Tongue (tissue), 2 donors: ENCODE results near the gene VCP. TPM values are rescaled to one million over a fixed set of nuclear protein-coding genes. Genes with fewer than 3 reads are reported as not detected.

Experiments
- DNase-seq: peaks from one replicate; pipeline ENCODE4 v3.0.0-alpha.2; 2015
- total RNA-seq: library from RNA; depleted of rRNA; stranded (reverse); fragments of >200 nt; gene quantifications from one replicate; pipeline ENCODE4 v1.2.3, GENCODE V29; 2014

VCP gene
- total RNA-seq, 1 donor from 2014 or later, result 201 TPM

GRCh38 chr9:35103660-35104191 lies 31.3 kb upstream of the VCP start:
- DNase-seq, result no peak

DNA sequence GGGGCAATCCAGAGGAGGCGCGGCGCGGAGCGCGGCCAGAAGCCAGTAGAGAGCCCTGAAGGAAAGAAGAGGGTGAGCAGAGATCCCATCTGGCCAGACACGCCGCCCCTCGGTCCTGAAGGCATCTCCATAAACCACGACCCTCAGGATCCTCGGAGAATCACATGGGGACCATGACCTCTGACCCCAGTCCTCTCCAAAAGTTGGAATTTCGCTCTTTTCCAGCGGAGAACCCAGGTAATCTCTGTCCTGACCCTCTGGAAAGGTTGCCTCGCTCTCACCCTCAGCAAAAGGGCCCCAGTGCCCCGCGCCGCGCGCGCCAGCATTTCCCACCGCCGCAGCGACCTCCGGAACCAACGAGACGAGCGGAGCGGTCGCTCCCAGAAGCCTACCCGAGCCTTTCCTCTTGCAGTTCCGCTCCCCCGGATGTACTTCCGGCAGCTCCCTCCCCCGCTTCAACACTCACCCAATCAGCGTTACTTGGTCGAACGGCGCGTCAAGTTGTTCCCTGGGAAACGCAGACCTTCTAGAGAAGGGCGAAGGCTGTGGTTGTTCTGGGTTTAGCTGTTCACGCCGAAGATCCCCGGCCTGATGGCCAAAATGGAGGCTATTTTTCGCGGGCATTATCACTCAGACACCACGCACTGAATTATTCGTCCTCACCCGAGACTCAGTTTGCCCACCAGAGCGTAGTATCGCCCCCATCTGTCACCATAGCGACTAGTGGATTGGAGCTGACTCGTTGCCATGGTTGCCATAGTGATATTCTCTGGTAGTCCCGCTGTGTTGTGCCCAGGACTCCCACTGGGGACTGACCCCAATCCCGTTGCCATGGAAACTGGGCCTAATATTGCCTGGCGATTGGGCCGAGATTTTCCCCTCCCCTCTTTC lies 30.6 kb upstream of the VCP start, which contains the start of gene STOML2:
Gene STOML2 (minus strand): TSS at position 363 of the 891 bp plus-strand sequence. CDS start 37 bp downstream, at position 326.
- peak; percentile 98 for DNase-seq

GRCh38 chr9:35102465-35102768 lies 30.0 kb upstream of the VCP start:
- no peak for DNase-seq

- DNase-seq, result no peak
Measured at GRCh38 chr9:35097573-35097972, 25.1 kb upstream of the VCP start.

- DNase-seq, result peak; percentile 93
Measured at GRCh38 chr9:35096035-35096849, 23.8 kb upstream of the VCP start, which contains the start of gene PIGO. TSS of gene PIGO (minus strand) at chr9:35096591. CDS start at chr9:35095565, 1,026 bp downstream.

GRCh38 chr9:35091536-35091935 lies 19.1 kb upstream of the VCP start:
- no peak for DNase-seq

GRCh38 chr9:35089434-35089833 lies 17.0 kb upstream of the VCP start:
- no peak for DNase-seq

- DNase-seq, result no peak
Measured at GRCh38 chr9:35085078-35085477, 12.7 kb upstream of the VCP start.

DNA sequence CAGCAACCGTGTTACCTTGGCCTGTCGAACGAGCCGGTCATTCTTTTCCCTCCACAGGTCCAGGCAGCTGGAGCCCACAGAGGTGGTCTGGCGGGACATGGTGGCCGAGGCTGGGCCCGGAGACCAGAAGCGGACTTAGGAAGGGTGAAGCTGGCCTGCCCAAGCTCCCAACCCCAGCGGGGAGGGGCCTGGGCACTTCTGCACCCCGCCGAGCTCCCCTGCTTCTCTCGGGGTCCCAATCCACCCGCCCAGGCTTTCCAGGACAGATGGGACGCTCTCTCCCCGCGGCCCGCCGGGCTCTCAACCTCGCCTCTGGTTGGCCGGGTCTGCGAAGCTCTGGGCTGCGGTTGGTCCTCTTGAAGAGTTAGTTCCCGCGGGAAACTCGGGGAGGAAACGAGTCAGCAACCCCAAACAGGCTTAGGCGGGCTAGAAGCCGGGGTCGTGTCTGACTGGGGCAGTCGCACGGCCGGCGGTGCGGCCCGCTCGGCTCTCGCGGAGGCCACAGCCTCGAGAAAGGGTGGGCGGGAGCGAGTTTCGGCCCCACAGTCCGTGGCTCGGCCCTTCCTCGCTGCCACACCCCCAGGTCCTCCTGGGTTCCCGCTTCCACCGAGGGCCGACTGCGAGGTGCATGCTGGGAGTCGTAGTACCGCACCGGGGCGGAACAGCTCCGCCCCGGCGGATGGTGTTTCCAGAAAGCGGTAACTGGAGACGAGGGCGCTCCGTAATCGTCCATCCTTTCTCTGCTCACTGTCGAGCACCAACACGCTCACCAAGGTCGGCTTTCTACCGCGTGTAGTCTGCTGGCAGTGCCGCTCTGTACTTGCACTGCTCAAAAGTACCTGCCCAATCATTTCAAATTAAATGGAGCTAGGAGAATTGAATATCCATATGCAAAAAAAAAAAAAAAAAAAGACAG lies 7.3 kb upstream of the VCP start, which contains the start of gene FANCG:
Gene FANCG (minus strand): TSS at position 517 of the 916 bp plus-strand sequence. CDS start 418 bp downstream, at position 99.
- DNase-seq, result peak; percentile 96

GRCh38 chr9:35079041-35079425 lies 6.6 kb upstream of the VCP start:
- DNase-seq, result peak; percentile 15

- DNase-seq, result no peak
Measured at GRCh38 chr9:35078066-35078465, 5.6 kb upstream of the VCP start.

GRCh38 chr9:35076848-35077247 lies 4.4 kb upstream of the VCP start:
- DNase-seq, result no peak

DNA sequence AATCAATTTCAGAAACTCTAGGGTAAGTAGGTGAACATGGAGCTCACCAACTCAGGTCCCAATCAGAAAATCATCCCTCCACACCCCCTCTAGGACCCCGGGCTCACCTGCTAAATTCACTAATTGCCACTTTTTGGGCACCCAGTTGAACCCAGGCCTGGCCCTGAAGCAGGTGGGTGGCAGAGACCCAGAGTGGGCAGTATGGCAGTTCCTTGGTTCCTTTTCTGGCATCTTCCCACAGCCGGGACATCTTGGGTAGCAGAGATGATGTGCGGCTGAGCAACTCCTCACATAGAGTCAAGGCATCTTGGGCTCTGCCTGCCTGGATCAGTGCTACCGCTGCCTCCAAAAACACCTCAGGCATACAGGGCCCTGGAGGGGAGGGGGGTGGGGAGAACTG lies 2.9 kb upstream of the VCP start:
- DNase-seq, result no peak

DNA sequence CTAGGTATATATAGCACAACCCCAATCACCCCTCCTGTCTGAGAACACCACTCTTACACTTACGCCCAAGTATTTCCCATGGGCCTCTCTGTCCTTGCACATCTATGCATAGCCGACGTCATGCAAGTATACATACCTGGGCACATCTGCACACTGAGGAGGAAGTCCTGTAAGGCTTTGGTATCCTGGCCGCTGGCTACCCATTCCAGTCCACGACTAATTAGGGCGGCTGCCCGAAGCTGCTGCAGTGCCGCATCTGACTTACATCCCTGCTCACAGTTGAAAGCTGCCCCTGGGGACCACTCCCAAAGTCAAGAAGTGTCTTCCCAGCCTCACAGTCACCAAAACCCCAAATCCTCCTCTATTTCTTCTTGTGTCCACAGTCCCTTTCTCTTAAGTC lies 2.4 kb upstream of the VCP start:
- DNase-seq, result no peak

- no peak for DNase-seq
Measured at GRCh38 chr9:35074141-35074540, 1.7 kb upstream of the VCP start.

- DNase-seq, result no peak
Measured at GRCh38 chr9:35073279-35073612, 821 bp upstream of the VCP start.

- DNase-seq, result peak; percentile 90
Measured at GRCh38 chr9:35071814-35072460, 488 bp downstream of the VCP start.

- DNase-seq, result peak; percentile 15
Measured at GRCh38 chr9:35070823-35071813, 1.3 kb downstream of the VCP start.

- DNase-seq, result no peak
Measured at GRCh38 chr9:35069020-35069419, 3.4 kb downstream of the VCP start.

DNA sequence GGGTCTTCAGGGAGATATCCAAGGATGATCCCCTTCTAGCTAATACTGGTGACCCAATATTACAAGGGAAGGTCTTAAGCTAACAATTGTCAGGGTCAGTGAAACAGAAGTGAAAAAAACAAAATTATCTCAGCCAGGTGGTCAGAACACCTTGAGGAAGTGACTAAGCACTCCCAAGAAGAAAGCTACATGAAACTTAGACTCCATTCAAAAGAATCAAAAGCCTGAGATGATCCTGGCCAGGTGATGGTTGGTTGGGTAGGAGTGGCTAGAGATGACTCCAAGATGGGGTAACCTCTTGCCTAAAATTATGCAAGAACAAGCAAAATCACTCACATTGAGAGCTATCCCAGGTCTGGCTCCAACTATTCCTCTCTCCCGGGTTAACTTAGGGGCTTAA lies 5.4 kb downstream of the VCP start:
- DNase-seq, result no peak
